NCI-H2081 treated with DMSO at 0.1 percent for 48 hours (cell line): ENCODE results near the gene RPTOR.

Experiments used
- DNase-seq: peaks from one replicate; lab custom pipeline; 2025; lab: John Stamatoyannopoulos, UW

The RPTOR gene

DNA sequence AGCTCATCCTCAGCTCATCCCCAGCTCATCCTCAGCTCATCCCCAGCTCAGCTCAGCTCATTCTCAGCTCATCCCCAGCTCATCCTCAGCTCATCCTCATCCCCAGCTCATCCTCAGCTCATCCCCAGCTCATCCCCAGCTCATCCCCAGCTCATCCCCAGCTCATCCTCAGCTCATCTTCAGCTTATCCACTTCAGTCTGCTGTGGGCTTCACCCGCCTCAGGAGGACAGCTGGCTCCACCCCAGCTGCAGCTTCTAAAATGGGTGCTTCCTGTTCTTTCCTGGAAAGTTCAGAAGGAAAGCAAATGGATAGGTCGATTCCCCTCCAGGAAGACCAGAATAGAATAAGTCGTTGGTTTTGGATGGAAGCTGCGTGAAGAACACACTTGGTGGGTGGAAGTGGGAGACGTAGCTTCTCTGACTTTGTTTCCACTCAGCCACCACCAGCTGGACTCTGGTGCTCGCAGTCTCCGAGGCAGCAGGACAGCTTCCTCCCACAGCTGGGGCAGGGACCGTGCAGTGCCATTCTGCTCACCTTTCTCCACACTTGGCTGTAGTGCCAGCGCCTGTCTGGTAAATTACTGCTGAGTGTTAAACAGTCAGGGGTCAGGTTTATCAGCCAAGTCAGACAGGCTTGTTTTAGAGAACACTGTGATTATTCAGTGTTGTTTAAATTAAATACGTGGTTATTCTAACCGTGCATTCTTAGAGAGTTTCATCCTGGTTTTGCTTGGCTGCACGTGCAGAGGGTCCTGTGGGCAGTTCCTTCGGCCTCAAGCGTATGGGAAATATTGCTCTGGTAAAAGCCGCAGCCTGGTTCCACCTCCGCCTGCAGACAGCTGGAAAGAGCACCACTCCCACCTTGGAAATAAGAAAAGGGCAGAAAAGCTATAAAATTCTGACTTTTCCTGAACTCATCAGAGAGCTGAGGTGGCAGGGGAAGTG is 386.0 kb downstream of the RPTOR start:
- DNase-seq = no peak

DNA sequence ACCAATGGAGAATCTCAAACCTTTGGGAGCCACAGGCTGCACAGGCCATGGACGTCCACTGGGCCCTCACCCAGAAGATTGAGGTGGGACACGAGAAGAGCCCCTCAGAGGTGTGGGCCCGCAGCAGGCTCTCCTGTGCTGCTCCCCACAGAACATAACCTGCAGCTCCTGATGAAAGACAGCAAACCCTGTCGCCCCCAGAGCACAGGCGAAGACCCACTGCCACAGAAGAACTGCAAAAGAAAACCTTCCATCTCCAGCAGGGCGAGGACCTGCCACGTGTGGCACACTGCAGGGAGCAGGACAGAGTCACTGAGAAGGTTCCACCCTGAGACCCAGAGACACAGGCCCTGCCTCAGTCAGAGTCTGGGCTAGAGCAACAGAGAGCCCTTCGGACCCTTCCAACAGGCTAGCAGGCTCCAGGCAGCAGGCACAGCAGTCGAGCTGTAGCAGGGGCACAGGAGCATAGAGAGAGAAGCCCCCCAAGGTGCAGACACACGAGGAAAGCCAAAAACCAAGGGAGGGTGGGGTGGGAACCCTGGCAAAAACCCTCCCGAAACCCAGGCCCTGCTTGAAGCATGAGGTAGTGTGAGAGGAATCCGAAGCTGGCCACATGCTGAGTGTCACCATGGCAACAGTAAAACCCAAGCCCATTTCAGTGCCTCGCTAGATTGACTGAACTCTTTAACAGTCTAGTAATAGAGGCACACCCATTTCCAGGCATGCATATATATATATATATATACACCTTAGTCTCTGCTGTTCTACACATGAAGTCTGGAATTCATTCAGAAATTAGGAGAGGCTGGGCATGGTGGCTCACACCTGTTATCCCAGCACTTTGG is 387.0 kb downstream of the RPTOR start:
- DNase-seq = no peak

DNA sequence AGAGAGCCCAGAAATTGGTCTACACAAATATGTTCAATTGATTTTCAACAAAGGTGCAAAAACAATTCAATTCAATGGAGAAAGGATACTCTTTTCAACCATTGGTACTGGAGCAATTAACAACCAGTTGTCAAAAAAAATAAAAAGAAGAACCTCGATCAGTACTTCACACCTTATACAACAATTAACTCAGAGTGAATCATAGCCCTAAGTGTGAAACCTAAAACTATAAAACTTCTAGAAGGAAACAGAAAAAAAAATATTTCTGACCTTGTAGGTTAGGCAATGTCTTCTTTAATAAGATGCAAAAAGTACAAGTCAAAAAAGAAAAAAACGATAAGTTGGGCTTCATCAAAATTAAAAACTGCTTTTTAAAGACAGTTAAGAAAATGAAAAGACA is 390.9 kb downstream of the RPTOR start:
- DNase-seq = no peak

DNA sequence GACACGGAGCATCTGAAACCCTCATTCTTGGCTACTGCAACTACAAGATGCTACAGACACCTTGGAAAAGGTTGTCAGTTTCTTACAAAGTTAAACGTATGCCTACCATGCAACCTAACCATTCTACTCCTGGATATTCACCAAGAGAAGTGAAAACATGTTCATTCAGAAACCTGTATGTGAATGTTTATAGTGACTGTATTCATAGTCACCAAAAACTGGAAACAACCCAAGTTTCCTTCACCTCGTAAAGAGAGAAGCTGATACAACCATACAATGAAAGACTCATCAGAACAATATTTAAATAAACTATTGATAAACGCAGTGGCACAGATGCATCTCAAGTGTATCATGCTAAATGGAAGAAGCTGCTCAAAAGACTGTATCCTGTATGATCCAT is 391.6 kb downstream of the RPTOR start:
- no peak for DNase-seq

DNA sequence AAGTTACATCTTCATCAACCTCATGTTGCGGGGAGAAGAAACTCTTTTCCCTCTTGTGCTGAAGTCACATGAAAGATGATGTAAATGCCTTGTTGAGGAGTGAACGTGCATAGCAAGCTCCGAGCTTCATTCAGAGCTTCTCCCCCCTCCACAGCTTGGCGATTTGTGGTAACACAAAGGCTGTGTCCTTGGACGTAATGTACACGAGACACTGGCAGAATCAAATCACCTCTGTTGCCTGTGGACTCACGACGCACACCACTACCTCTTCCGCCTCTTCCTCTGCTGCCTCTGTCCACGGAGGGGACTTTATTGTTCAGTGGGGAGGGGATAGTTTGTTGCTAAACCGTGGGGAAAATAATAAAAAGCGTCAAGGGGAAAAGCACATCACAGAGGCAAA is 392.1 kb downstream of the RPTOR start:
- DNase-seq = no peak

DNA sequence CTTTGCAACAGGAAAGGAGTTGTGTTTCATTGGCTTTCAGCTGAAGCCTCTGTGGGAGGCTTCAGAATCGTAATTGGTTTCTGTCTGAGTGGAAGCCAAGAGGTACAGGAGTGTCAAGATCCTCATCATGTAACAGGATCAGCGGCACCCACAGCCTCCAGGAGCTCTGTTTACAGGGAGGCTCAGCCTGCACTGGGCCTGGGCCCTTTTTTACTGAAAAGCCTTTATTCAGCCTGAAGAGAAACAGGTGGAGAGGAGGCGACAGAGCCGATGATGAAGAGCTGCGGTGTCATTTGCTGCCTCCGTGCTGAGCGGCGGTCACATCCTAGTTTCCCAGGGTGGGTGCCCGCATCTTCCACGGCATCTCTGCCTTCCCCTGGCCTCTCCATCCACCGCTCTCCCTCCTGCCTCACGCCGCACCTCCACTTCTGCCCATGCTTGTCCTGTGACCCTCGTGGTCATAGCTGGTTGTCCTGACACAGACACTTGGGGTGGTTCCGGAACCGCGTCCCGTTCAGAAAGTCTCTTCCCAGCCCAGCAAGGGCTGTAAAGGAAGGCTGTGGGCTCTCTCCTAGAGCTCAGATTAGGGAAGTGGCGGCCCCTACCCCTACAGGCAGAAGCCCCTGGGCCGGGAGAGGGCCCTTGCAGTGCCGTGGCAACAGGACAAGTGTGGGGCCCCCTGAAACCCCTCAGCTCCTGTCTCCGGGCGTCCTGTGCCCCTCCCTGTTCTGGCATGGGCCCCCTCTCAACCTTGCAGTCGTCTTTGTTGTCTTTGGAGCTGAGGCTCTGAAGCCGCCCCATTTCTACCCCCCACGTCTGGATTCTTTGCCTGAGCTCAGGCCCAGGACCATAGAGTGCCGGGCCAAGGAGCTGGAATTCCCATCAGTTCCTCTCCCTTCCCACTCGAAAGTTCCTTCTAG is 393.1 kb downstream of the RPTOR start:
- no peak for DNase-seq

DNA sequence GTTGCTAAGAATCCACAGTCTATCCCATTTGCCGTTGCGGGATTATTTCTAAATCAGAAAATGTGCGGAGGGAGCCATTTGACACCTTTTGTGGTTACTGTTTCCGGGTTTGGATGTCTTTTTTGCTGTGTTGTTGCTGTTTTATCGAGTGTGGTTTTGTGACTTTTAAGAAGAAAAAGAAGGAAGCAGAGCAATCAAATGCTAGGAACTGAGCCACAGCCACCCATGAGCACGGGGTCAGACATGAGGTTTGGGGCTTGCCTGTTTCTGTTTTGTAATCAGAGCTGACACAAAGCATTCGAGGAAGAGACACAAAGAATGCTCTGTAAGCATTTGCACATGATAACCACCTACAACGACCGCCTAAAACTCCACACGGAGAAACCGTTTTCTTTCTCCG is 393.9 kb downstream of the RPTOR start:
- no peak for DNase-seq

DNA sequence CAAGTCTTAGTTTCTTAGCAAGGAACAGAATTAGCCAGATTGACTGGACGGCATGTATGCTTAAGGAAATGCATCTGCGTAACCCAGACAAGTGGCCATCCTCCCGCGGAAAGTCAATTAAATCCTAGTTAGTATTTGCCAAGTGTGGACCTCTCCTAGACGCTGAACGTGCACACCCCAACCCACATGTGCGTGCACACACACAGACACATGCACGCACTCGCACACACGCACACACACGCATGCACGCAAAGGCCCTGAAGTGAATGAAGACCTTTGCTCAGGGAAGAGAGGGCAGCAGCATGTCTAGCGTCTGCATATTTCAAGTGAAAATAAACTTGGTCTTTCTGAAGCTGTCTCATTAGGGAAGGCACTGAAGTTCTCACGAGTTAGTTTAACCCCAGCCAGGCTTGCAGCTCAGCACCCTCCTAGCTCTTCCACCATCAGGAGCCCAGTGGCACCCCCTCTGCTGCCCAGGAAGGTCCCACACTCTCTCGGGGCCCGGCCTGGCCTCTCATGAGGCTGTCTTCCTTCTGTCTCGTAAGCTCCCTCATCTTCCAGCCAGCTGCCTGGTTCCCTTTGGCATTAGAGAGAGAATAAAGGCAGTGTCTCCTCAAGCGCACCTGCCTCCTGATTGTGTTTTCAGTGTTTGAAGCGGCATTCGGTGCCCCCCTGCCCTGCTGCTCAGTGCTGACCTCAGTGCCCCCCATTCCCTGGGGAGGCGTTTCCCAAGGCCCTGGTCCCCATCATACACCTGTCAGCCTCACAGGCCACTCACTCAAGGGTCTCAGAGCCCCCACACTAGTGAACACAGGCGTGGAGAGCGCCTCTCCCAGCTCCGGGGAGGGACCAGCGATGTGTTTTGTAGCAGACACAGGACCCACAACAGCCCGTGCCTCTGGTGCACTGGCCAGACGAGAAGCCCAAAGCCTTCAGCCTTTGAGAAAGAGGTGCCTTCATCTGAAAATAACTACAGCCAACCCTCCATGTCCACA is 394.8 kb downstream of the RPTOR start:
- DNase-seq = no peak

DNA sequence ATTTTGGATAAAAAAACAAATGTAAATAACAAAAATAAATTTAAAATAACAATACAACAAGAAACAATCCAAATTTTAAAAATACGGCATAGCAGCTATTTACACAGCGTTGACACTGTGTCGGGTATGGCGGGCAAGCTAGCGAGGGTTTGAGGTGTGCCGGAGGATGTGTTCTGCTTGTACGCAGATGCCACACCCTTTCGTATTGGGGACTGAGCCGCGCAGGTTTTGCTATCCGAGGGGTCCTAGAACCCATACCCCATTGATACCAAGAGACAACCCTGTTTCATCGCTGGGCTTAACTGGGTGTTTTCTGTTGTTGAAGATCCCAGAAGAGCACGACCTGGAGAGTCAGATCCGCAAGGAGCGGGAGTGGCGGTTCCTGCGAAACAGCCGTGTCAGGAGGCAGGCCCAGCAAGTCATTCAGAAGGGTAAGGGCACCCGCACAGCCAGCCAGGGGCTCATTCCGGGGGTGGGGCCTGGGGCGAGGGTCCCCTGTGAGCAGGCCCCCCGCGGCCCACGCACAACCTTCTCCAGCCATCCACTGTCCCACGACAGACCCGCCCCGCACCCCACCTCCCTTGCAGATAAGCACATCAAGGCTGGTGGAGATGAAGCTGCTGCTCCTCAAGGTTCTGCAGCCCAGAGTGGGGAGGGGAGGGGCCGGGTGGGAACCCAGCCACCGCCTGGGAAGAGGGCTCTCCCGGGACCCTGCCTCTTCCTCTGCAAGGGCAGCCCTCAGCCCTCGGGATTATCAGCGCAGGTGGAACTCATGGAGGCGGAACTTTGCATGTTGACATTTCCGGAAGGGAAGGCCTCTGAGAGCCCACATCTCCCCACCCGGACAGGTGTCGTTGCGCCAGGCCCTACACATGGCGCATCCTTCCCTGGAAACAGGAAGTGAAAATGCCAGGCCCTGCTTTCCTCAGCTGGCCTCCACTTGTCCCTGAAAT is 395.8 kb downstream of the RPTOR start:
- no peak for DNase-seq

DNA sequence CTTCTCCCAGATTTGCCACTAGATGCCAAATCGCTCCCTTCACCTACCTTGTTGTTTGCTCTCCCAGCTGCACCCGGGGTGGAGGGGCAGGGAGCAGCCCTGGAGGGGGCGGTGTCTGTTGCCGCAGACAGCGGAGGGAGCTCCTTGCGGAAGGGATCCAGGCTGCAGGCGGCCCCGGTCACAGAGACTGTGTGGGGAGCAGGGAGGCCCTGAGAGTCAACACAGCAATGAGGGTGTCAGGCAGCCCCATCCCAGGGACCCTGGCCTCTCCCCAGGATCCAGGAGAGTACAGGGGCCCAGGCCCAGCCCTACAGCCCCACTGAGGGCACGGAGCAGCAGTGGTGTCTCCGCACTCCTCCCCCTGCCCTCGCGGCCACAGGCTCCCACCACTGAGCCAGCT is 396.5 kb downstream of the RPTOR start:
- no peak for DNase-seq

DNA sequence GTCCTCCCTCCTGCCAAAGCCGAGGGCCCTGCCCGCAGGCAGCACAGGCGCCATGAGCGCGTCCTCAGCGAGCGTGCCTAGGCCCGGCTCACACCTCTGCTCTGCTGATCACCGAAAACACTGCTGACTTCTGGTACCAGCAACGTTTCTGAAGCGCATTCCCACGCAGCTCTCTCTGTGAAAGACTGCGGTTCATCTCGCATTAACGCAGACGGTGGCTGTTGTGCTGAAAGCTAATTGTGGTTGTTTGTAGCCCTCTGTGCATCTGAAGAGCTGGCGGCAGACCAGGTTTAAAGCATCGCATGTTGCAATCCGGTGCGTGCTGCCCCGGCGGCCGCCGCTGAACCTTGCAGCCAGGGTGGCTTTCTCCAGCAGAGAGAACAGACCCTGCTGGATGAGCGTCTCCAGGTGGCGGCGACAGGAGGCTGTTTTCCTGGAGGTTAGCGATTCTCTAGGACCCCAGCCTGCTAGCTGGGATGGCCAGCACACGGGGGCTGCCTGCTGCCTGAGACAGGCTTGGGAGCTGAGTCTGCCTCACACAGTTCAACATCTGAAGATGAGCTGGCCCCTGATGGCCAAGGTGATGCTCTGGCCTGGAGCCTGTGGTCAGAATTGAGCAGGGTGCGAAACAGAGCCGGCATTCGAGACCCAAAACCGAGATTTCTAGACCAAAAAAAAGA is 397.2 kb downstream of the RPTOR start:
- no peak for DNase-seq

DNA sequence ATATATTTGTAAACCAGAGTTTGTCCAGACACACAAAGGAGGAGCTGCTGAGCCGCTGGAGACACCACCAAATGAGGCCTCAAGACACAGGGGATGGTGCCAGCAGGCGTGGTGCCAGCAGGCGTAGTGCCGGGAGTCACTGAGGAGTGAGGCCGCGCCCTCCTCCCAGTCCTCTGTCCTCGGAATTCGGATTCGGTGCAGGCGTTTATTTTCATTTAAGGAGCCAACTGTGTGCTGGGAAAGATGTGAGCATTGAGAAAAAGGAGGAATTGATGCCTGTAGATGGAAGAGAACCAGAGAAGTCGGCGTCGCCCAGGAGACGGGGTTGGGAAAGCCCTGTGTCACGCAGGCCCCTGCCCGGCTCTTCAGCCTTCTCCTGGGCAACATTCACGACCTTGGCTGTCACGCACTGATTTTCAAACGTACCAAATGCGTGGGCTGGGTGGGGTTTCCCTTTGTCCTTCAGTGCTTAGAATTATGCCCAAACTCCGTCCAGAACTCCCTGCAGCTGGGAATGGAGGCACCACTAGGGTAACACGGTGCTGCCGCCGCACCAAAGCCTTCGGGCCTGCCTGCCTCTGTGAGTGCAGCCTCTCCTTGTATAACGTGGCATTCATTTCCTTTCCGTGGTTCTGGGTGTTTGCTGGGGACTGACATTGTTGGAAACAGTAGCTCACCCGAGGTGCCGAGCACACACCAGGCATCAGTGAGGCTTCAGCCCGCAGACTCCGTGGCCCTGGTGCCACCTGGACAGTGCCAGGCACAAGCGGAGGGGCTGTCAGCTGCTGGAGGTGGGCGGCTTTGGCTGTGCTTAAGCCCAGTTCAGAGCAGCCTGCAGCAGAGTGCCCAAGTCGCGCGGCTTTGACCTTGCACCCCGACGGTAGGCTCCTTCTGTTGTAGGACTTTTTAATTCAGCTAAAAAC is 398.0 kb downstream of the RPTOR start:
- no peak for DNase-seq

DNA sequence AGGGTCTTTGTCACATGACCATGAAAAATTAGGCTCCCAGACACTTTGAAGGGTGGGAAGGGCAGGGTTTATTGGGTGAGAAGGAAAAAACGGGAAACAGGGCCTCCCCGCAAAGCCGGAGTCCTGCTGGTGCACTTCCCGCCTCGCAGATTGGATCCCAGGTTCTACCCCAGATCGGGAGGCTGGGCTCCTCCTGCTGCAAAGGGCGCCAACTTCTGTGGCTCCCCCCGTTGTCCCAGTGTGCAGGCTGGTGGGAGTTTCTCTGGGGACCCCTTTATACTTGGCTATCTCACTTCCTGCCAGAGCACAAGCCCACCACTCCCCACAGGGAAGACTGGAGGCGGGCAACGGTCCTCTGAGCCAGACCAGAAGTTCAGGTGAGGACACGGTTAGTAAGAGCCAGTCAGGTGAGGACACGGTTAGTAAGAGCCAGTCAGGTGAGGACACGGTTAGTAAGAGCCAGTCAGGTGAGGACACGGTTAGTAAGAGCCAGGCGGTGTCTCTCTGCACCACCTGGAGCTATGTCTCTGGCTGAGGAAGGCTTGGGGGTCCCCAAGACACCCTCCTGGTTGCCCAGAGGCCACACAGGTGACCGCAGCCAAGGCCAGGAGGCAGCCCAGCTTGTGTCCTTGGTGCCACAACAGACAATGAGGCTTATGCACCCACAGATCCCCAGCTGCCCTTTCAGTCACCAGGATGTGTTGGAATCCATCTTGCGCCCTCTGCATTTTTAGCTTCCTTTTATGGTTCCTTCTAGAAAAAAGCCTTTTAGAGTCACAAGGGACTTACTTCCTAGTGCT is 398.9 kb downstream of the RPTOR start:
- no peak for DNase-seq

DNA sequence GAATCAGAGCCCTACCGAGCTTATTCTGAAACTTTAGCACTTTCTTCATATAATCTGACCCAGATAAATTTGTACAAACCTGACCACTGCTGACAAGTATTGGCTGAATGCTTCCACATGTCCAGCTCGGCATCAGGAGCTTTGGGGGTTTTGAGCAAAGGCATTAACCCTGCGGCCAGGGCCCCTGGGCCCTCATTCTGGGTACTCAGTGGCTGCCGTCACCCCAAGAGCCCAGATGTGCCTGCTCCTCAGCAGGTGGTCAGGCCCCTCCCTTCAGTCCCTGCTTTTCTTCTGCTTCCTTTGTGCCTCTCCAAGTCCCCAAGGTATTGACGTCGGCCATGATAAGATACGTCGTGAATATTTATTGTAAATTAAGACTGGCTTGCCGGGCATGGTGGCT is 399.7 kb downstream of the RPTOR start:
- DNase-seq = no peak

DNA sequence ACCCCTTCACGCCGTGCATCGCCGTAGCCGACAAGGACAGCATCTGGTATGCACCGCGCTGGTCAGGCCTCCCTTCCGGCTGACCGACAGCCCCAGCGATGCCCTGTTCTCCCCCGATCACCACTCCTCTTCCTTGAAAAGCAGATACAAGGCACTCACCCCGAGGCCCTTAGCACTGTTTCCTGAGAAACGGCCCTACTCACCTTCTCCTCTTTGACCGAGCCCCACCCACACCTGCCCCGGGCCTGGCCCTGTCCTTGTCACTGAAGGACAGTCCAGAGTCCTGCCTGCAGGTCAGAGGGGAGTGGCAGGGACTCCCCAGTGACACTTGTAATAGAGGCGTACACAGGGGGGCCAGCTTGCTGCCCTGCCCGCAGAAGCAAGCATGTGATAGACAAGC is 401.1 kb downstream of the RPTOR start:
- DNase-seq = no peak

DNA sequence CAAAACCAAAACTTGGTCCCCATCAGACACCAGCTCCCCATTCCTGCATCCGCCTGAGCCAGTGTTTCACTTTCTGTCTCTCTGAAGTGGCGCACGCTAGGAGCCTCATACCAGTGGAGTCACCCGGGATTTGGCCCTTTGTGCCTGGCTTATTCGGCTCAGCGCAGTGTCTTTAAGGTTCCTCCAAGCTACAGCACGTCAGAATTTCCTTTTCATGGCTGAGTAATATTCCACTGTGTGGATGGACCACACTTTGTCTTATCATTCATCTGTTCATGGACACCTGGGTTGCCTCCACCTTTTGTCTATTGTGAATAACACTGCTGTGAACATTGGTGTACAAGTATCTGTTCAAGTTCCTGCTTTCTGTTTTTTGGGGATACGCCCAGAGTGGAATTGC is 401.8 kb downstream of the RPTOR start:
- DNase-seq = no peak
